CD4-positive, alpha-beta T cell treated with Interleukin-10 for 1 hour (primary cell): Measurements from ENCODE around the gene LY6G6F.

Experiments used
- DNase-seq: peaks from one replicate; pipeline ENCODE4 v3.0.0-alpha.2; 2020

The LY6G6F gene

GRCh38 chr6:31706599-31706998, at the start of gene LY6G6F:
LY6G6F (plus strand) TSS chr6:31706866; CDS start chr6:31706907, 41 bp downstream.
- DNase-seq, result no peak

GRCh38 chr6:31657406-31658157, 49.1 kb upstream of the LY6G6F start:
- DNase-seq, result peak; percentile 44

- no peak for DNase-seq
These were observed 48.4 kb upstream of the LY6G6F start for GRCh38 chr6:31658158-31658688.

GRCh38 chr6:31658983-31659648, 47.5 kb upstream of the LY6G6F start:
- no peak for DNase-seq

GRCh38 chr6:31659649-31660380, 46.9 kb upstream of the LY6G6F start:
- peak; percentile 47 for DNase-seq

GRCh38 chr6:31660381-31661261, 46.0 kb upstream of the LY6G6F start, which contains the start of gene C6orf47:
C6orf47 (minus strand) TSS chr6:31660778; CDS start chr6:31659947, 831 bp downstream.
- DNase-seq, result peak; percentile 79

GRCh38 chr6:31661262-31662123, 45.2 kb upstream of the LY6G6F start:
- DNase-seq, result no peak

- DNase-seq, result no peak
These were observed 44.4 kb upstream of the LY6G6F start for GRCh38 chr6:31662124-31662723.

- DNase-seq, result no peak
These were observed 43.3 kb upstream of the LY6G6F start for GRCh38 chr6:31663126-31663960.

GRCh38 chr6:31663961-31664789, 42.5 kb upstream of the LY6G6F start:
- no peak for DNase-seq

- DNase-seq, result peak; percentile 94
These were observed 41.7 kb upstream of the LY6G6F start, which contains the start of gene GPANK1 for GRCh38 chr6:31664790-31665500. GPANK1 (minus strand) TSS chr6:31664997; CDS start chr6:31664478, 519 bp downstream.

GRCh38 chr6:31665501-31666336, 40.9 kb upstream of the LY6G6F start, which contains the start of gene CSNK2B:
CSNK2B (plus strand) TSS chr6:31666080; CDS start chr6:31666832, 752 bp downstream.
- DNase-seq, result peak; percentile 98

- DNase-seq, result no peak
These were observed 40.2 kb upstream of the LY6G6F start for GRCh38 chr6:31666337-31666965.

- no peak for DNase-seq
These were observed 37.0 kb upstream of the LY6G6F start, which contains the start of gene LY6G5B for GRCh38 chr6:31669676-31670075. LY6G5B (plus strand) TSS chr6:31669976; CDS start chr6:31670951, 975 bp downstream.

- no peak for DNase-seq
These were observed 30.3 kb upstream of the LY6G6F start for GRCh38 chr6:31676322-31676903.

- DNase-seq, result no peak
These were observed 29.8 kb upstream of the LY6G6F start for GRCh38 chr6:31676904-31677303.
